ENCODE measurements around the gene CARS2.
"Not testable (repeated sequence)": the region's sequence is repeated elsewhere in the genome, so short reads cannot be mapped to it uniquely, and the experiment has no call there.

Gene CARS2

DNA sequence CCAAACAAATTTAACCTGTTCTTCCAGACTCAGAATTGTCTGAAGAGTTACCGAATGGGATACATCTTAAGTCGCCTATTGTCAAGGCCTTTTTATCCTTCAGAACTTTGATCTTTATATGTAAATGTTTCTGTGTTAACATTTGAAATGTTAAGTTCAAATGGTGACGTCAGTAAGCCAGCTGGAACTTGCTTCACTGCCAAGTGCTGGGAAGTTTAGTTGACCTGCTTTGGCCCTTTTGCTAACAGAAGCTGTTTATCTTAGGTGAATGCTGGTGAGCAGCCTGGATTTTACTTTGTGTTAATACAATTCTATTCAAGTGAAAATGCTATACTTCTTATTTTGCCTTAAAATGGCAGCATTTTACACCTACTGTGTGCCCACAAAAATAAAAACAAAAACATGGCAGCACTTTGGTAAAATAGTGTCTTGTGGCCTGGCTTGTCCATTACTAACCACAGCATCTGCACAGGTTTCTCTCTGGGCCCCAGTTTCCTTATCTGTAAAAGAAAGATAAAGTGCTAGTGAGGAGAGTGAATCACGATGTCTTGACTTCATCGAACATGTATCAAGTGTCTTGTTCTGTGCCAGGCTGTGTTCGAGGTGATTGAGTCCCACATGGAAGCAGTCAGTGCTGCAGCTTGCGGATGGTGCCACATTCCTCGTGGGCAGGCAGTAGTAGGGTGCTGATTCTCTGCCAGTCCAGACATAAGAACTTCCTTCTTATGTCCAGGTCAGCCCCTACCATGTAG, 88.4 kb downstream of the CARS2 start:
- DNase-seq (ENCODE audit: low read depth) = no peak

DNA sequence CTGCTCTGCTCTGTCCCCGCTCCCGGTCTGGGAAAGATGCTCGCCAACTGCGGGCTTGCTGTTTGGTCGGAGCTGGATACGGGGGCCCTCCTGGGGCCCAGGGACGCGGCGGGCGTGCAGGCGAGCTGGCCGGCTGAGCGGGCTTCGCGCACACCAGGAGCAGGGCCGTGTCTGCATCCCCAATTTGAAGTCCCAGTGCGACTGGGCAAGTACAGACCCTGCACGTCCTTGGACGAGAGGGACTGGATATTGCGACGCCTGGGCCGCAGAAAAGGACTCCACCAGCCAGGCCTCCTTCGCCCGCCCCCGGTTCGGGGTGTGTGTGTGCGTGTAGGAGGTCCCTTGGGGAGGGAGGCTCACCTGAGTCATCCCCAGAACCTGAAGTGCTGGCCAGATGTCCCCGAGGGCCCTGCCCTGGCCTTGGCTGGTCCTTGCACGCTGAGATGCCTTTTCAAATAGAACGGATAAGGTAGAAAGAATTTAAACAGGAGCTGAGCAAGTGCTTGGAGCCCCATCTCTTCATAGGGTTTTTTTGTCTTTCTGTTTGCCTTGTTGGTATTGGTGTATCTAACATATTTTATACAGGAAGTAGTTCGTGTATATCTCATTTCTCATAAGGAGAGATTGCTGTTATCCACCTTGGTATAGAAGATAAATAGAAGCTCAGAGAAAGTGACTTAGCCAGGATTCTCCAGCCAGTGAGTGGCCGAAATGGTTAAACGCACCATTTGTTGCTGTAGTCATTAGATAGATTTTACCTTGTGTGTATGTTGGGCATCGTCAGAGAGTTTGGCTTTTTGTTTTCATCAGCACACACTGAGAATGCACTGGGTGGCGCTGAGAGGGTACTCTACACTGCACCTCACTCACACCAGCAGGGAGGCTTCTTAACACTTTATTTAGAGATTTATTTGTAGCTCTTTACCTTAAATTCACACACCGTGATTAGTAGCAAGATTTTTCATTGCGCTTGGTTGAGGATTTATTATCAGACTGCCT, 89.5 kb downstream of the CARS2 start:
- peak; percentile 33 for DNase-seq (ENCODE audit: low read depth)

DNA sequence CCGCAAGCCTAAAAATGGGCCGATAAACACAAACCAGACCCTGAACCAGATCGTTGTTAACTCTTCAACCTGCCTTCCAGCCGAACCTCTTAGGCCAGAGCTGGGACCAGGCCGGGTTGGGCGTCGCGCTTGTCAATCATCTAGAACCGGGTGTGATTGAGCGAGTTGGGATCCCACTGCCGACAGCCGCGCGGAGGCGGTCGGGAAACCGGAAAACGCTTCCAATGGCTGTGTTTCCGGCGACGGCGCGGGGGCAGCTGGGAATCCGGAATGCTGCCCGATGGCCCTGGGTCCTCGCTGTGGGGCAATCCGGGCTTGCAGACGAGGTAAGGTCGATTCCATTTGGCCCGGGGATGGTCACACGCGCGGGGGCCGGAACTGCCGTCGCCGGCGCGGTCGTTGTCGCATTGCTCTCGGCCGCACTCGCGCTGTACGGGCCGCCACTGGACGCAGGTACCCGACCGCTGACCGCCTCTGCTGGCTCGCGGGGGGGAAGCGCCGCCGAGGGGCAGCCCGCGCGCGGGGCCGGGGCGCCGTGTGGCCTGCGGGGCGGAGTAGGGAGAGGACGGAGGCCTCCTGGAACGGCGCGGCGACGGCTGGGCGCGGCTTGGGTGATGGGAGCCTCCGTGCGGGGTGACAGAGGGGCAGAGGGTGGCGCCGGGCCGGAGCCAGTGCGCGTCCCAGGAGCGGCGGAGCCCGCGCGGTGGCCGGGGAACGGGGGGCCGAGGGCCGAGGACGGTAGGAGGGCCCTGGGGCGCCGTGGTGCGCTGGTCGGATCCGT, 90.4 kb downstream of the CARS2 start, which contains the start of gene NAXD:
NAXD (plus strand) TSS at position 224 of the 781 bp plus-strand sequence; CDS start at position 281, 57 bp downstream.
- peak; percentile 80 for DNase-seq (ENCODE audit: low read depth)

DNA sequence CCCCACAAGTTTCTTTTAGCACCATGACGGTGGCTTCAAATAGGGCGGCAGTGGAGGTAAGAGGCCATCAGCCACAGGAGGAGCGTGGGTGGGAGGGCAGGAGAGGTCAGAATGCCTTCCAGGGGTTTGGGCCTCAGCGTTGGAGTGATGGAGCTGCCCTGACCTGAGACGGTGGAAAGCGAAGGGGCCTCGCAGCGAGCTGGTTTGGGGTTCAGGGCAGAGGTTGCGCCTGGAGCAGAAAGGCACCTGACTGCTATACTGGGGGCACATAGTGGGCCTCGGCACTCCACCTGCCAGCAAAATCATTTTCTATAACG, 91.0 kb downstream of the CARS2 start:
- DNase-seq (ENCODE audit: low read depth) = no peak

DNA sequence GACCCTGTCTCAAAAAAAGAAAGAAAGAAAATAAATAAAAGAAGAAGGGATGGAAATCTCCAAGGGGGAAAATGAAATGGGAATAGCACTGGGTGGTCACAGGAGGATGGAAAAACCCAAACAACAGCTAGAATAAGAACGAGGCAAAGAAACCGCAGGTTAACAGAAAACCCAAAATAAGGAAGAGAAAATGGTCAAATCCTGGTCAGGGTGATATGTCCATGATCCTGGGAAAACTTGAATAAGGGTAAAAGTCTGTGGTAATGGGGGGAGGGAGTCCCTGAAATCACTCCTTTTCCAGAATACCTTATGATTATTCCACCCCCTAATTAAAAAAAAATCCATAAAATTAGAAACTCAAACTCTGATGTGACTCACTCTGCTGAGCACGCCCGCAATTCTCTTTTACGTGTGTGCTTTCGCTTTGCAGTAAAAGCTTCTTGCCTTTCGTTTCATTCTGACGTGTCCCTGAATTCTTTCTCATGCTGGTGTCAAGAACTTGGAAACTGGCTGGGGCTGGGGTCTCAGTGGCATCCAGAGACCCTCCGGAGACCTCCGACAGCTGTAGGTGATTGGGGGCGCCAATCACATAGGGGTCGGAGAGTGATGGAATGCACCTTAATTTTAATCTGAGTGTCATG, 94.8 kb downstream of the CARS2 start:
- no peak for DNase-seq (ENCODE audit: low read depth)

DNA sequence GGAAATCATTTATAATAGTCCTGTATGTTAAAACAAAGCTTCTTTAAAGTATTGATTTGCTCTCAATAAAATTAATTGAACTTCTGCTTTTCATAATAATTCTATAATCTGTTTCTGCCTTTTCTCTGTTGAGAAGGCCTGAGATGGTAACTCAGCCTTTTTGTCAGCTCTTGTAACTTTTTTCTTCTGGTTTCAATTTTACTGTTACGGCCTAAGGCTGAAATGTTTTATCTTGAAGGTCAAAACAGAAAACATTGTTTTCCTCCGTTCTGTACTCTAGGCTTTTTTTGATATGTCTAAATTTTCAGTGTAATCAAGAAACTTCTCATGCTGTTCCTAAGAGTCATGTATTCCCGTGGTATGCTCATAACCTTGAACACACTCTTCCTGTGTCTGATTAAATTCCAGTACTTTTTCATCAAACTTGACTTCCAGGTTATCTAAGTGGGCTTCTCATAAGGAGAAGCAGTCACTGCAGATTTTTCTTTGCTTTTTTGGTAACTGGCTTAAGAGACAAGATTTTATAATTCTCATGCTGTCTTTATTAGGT, 98.2 kb downstream of the CARS2 start:
- DNase-seq (ENCODE audit: low read depth) = no peak

DNA sequence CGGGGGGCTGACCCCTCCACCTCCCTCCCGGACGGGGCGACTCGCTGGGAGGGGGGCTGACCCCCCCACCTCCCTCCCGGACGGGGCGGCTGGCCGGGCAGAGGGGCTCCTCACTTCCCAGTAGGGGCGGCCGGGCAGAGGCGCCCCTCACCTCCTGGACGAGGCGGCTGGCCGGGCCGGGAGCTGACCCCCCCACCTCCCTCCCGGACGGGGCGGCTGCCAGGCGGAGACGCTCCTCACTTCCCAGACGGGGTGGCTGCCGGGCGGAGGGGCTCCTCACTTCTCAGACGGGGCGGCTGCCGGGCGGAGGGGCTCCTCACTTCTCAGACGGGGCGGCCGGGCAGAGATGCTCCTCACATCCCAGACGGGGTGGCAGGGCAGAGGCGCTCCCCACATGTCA, 99.6 kb downstream of the CARS2 start:
- DNase-seq (ENCODE audit: low read depth) = not testable (repeated sequence)

DNA sequence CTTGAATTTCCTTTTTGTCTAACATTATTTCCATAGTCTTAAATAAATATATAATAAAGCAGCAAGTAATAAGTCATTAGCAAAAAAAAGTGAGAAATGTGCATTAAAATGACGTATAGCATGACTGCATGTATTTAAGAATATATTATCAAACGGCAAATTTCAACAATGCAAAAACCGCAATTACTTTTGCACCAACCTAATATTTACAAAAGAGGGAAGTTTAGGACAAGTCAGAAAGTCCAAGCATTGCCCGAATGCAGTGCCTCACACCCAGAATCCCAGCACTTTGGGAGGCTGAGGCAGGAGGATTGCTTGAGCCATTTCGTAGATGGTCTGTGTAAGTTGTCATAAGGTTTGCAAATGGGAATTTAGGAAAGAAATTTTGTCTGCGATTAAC, 100.8 kb downstream of the CARS2 start:
- no peak for DNase-seq (ENCODE audit: low read depth)

DNA sequence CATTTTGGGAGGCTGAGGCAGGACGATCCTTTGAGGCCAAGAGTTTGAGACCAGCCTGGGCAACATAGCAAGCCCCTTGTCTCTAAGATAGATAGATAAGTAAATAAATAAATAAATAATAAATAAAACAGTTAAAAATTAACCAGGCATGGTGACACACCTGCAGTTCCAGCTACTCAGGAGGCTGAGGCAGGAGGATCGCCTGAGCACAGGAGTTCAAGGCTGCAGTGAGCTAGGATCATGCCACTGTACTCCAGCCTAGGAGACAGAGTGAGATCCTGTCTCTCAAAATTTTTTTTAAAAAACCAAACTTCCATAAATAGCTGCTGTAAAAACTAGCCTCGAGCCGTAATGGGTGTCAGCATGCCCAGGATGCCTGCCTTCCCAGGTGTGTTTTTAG, 104.9 kb downstream of the CARS2 start:
- no peak for DNase-seq (ENCODE audit: low read depth)

DNA sequence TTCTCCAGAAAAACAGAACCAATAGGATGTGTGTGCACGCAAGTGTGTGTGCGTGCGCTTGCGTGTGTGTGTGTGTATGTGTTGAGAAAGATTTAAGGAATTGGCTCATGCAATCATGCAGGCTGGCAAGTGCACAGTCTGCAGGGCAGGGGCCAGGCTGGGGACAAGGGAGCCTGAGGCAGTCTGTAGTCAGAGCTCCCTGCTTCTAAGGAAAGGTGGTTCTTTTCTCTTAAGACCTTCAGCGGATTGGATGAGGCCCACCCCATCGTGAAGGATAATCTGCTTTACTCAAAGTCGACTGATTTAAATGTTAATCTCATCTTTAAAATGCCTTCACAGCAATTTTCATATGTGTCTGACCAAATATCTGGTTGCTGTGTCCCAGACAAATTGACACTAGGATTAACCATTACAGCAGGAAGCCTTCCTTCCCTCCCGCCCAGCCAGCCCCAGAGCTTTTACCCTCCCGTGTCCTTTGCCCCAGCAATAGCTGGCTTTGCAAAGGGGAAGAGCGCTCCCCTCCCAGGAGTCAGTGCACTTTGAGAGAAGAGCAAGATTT, 105.6 kb downstream of the CARS2 start:
- no peak for DNase-seq (ENCODE audit: low read depth)

DNA sequence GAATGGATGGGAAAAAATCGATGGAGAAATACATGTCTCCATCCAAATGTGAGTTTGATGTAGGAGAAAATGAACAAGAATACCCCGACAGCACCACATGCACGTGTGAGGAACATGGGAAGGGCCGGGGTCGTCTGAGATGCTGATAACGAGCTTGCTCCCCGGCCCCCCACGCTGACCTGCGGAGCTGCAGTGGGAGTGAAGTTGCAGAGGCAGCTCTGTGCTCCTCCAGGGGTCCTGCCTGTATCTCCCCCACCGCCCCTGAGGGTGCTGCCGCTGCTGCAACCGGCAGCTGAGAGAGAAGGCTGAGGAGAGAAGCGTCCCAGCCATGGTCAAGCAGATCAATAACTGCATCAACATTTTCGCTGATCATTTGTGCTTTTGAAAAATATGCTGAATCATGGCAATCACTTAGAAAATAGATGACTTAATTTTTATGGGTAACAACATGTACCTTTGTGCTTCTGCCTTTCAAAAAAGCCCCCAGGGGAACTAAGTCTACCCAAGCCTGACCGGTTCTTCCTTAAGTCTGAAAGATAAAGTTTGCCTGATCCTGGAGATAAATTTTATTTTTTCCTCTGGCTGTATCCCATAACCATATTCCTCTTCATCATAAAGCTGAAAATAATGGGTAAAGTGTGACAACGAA, 108.8 kb downstream of the CARS2 start:
- no peak for DNase-seq (ENCODE audit: low read depth)

DNA sequence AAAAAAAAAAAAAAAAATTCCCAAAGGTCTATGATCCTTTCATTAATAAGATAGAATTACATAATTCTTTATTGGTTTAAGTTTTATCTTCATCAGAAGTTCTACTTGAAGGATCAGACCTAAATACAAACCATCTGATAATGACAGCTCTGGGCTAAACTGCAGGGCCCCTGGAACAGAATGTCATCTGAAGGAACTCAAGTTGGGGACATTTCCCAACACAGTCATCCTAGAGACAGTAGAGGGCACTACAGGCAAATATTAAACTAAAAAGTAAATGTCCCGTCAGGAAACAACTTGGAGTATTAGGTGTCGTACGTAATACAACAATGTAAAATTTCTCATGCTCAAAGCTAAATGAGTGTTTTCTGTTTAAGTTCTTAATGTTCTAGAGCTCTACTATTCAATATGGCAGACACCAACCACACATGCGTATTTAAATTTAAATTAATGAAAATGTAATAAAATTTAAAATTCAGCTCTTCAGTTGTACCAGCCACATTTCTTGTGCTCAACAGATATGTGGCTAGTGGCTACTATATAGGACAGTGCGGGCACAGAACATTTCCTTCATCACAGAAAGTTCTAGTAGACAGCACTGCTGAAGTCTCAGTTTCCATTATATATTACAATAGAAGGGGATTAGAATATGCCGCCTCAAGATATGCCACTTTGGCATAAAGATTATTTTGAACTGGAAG, 112.3 kb downstream of the CARS2 start:
- DNase-seq (ENCODE audit: low read depth) = no peak

DNA sequence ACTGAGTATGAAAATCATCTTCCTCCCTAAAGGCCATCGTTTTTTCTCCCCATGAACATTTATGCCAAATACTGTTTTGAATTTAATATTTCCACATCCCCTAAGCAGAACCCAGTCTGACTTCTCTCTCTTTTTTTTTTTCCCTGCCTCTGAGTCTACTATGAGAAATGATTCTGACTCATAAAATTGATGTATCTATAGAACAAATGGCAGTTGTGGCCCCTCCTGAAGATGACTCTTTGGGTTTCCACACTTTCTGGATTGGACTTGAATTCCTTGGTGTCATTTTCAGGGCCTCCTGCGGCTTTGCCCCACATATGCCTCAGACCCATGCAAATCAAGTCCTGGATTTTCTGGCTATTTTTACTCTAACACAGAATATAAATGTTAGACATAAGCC, 113.3 kb downstream of the CARS2 start:
- DNase-seq (ENCODE audit: low read depth) = no peak

Data from activated T-cell treated with anti-CD3 and anti-CD28 coated beads for 48 hours (primary cell).